Activated naive CD8-positive, alpha-beta T cell (primary cell): ENCODE measurements around the gene KRTAP9-8.
"Not testable (repeated sequence)": the region's sequence is repeated elsewhere in the genome, so short reads cannot be mapped to it uniquely, and the experiment has no call there.

Experiments used
- H3K27ac Mint-ChIP-seq: one replicate; pipeline ENCODE4 v1.8.0; 2021; ENCODE audit warnings: mixed read lengths
- H3K27me3 Mint-ChIP-seq: one replicate; pipeline ENCODE4 v1.8.0; 2021; ENCODE audit warnings: mixed read lengths
- H3K36me3 Mint-ChIP-seq: one replicate; pipeline ENCODE4 v1.8.0; 2021; ENCODE audit warnings: mixed read lengths
- H3K4me1 Mint-ChIP-seq: one replicate; pipeline ENCODE4 v1.8.0; 2021; ENCODE audit warnings: low read depth, mixed read lengths
- H3K4me3 Mint-ChIP-seq: one replicate; pipeline ENCODE4 v1.8.0; 2021; ENCODE audit warnings: mild to moderate bottlenecking, mixed read lengths
- H3K9me3 Mint-ChIP-seq: one replicate; pipeline ENCODE4 v1.8.0; 2021; ENCODE audit warnings: low read depth, mixed read lengths

KRTAP9-8 gene

GRCh38 chr17:41275648-41276190 lies 37.9 kb downstream of the KRTAP9-8 start, which contains the start of gene KRTAP9-7:
TSS of gene KRTAP9-7 (plus strand) at chr17:41275698. CDS start at chr17:41275698, 0 bp downstream.
- not testable (repeated sequence) for H3K4me1 Mint-ChIP-seq, H3K9me3 Mint-ChIP-seq, H3K4me3 Mint-ChIP-seq

GRCh38 chr17:41278176-41278955 lies 40.6 kb downstream of the KRTAP9-8 start:
- peaks cover 2% of the 10 kb centered on the region for H3K36me3 Mint-ChIP-seq
- H3K9me3 Mint-ChIP-seq = no peaks in the 10 kb centered on the region
- H3K27ac Mint-ChIP-seq = no peak overlapping the region

More at GRCh38 chr17:41275648-41276190, 37.9 kb downstream of the KRTAP9-8 start, which contains the start of gene KRTAP9-7:
- not testable (repeated sequence) for H3K36me3 Mint-ChIP-seq, H3K27me3 Mint-ChIP-seq, H3K27ac Mint-ChIP-seq

GRCh38 chr17:41284043-41284442 lies 46.2 kb downstream of the KRTAP9-8 start:
- no peak overlapping the region for H3K4me3 Mint-ChIP-seq
- H3K36me3 Mint-ChIP-seq = no peaks in the 10 kb centered on the region
- no peak overlapping the region for H3K27ac Mint-ChIP-seq
- H3K9me3 Mint-ChIP-seq = no peaks in the 10 kb centered on the region
- no peaks in the 10 kb centered on the region for H3K27me3 Mint-ChIP-seq
- peaks cover 16% of the 10 kb centered on the region for H3K4me1 Mint-ChIP-seq

More at GRCh38 chr17:41278176-41278955, 40.6 kb downstream of the KRTAP9-8 start:
- no peak overlapping the region for H3K4me3 Mint-ChIP-seq
- peaks cover 3% of the 10 kb centered on the region for H3K27me3 Mint-ChIP-seq
- peaks cover 2% of the 10 kb centered on the region for H3K4me1 Mint-ChIP-seq

- Mint-ChIP-seq H3K36me3 (no peaks in the 10 kb centered on the region), H3K4me3 (no peak overlapping the region), H3K27me3 (no peaks in the 10 kb centered on the region), H3K9me3 (no peaks in the 10 kb centered on the region), H3K4me1 (peaks cover 16% of the 10 kb centered on the region), H3K27ac (no peak overlapping the region)
These were observed 46.7 kb downstream of the KRTAP9-8 start for GRCh38 chr17:41284546-41284945.

GRCh38 chr17:41287050-41287449 lies 49.3 kb downstream of the KRTAP9-8 start:
- Mint-ChIP-seq H3K4me1 (peaks cover 16% of the 10 kb centered on the region), H3K4me3 (no peak overlapping the region), H3K27ac (no peak overlapping the region), H3K36me3 (no peaks in the 10 kb centered on the region), H3K9me3 (no peaks in the 10 kb centered on the region), H3K27me3 (no peaks in the 10 kb centered on the region)
